Stimulated activated CD8-positive, alpha-beta memory T cell treated with anti-CD3 and anti-CD28 coated beads, Interleukin-12 subunit alpha, Interleukin-12 subunit beta, amount 100 ng/mL, for 24 hours (primary cell): ENCODE results near the gene HACL1.

Source experiments
- DNase-seq: peaks from one replicate; pipeline ENCODE4 v3.0.0-alpha.2; 2020; ENCODE audit errors: extremely low read depth

Gene HACL1

GRCh38 chr3:15523660-15524417 is 77.5 kb downstream of the HACL1 start:
- DNase-seq = no peak

- DNase-seq = no peak
These were observed 79.4 kb downstream of the HACL1 start for GRCh38 chr3:15522016-15522415.

GRCh38 chr3:15521573-15521965 is 79.8 kb downstream of the HACL1 start, which contains the start of gene COLQ:
Gene COLQ (minus strand): TSS chr3:15521706. CDS start chr3:15521625, 81 bp downstream.
- no peak for DNase-seq

- no peak for DNase-seq
These were observed 80.4 kb downstream of the HACL1 start for GRCh38 chr3:15520804-15521572.

- no peak for DNase-seq
These were observed 81.2 kb downstream of the HACL1 start for GRCh38 chr3:15520185-15520584.

GRCh38 chr3:15519096-15519495 is 82.3 kb downstream of the HACL1 start:
- DNase-seq = no peak

GRCh38 chr3:15514663-15515340 is 86.6 kb downstream of the HACL1 start:
- DNase-seq = no peak

GRCh38 chr3:15513810-15514662 is 87.3 kb downstream of the HACL1 start:
- DNase-seq = no peak

GRCh38 chr3:15513116-15513515 is 88.3 kb downstream of the HACL1 start:
- DNase-seq = no peak

- no peak for DNase-seq
These were observed 89.2 kb downstream of the HACL1 start for GRCh38 chr3:15512166-15512565.

GRCh38 chr3:15511156-15511555 is 90.2 kb downstream of the HACL1 start:
- no peak for DNase-seq
